Measurements from ENCODE around the gene HOXB5. TPM values are rescaled to one million over a fixed set of nuclear protein-coding genes. Genes with fewer than 3 reads are reported as not detected.
A peak's percentile ranks its signal among the peaks of the same experiment; 100 is the strongest.

HOXB5 gene
- total and polyA plus RNA-seq, 2 donors: 0.16 to 1.2 TPM

- DNase-seq (ENCODE audit: extremely low spot score): no peak
- 36% methylated on average over 41 of the region's 41 CpGs for WGBS
Measured at GRCh38 chr17:48605991-48606891, 12.7 kb upstream of the HOXB5 start.

DNA sequence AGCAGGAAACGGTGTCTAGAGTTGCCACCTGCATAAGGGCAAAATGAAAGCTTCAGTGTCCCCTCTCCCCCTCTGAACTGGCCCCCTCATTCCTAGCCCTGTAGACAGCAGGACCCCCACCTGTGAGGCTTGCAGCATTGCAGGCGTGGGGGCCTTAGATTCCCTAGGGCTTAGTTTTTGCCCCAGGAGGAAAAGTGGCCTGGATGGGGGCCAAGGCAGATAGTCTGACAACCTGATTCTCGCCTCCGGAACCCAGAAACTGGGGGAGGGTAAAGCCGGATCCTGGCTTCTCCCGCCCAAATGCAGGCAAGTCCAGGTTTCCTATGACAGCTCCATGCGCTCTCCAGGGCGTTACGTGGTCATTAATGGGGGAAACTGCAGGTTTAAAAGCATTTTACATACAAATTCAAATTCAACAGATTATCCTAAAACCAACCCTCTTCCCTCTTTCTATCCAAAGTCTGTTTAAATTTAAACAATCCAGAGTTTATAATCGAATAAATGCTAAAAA is 11.9 kb upstream of the HOXB5 start:
- no peak for DNase-seq (ENCODE audit: extremely low spot score)
- H3K36me3 ChIP-seq (ENCODE audit: insufficient read depth): no peaks in the 10 kb centered on the region
- H3K27ac ChIP-seq (ENCODE audit: low read depth): no peak overlapping the region
- WGBS: 27% methylated on average over 10 of the region's 10 CpGs
- H3K4me1 ChIP-seq (ENCODE audit: insufficient read depth): no peaks in the 10 kb centered on the region
- no peak overlapping the region for H3K4me3 ChIP-seq (ENCODE audit: low read depth, low read length)

More at GRCh38 chr17:48605991-48606891, 12.7 kb upstream of the HOXB5 start:
- no peak overlapping the region for H3K27ac ChIP-seq (ENCODE audit: low read depth)
- H3K4me1 ChIP-seq (ENCODE audit: insufficient read depth): no peaks in the 10 kb centered on the region
- no peaks in the 10 kb centered on the region for H3K36me3 ChIP-seq (ENCODE audit: insufficient read depth)
- H3K4me3 ChIP-seq (ENCODE audit: low read depth, low read length): no peak overlapping the region

DNA sequence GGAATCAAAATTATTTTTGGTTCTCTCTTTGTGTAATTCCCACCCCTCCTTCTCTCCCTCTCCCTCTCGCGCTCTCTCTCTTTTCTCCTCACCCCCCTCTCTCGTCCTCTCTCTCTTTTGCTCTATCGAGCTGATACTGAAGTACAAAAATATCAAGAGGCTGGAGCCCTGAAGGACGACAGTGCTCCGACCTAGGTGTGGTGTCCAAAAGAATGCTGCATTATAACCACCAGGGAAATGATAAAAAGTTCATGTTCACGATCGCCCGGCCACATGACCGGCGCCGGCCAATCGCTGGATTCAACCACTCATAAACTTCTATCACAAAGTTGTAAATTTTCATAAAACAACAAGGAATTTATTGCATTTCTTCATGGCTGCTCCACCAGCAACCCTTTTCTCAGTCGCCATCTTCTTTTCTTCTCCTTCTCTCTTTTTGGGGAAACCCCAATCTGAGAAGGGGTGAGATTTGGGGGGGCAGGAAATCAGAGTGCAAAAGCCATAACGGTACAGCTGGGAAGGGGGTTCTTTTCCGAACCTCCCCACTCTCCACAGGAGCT is 11.3 kb upstream of the HOXB5 start, which contains the start of gene HOXB6:
Gene HOXB6 (minus strand): TSS at position 217 of the 560 bp plus-strand sequence. CDS start 6,836 bp downstream, outside the sequence.
- H3K36me3 ChIP-seq (ENCODE audit: insufficient read depth): no peaks in the 10 kb centered on the region
- no peaks in the 10 kb centered on the region for H3K4me1 ChIP-seq (ENCODE audit: insufficient read depth)
- H3K4me3 ChIP-seq (ENCODE audit: low read depth, low read length): peak within 1 kb of the TSS; percentile 33
- 9% methylated on average over 16 of the region's 16 CpGs for WGBS
- H3K27ac ChIP-seq (ENCODE audit: low read depth): peak within 1 kb of the TSS; percentile 6
- no peak for DNase-seq (ENCODE audit: extremely low spot score)

GRCh38 chr17:48603959-48604769 is 10.6 kb upstream of the HOXB5 start:
- Histone ChIP-seq H3K4me1 (ENCODE audit: insufficient read depth) (no peaks in the 10 kb centered on the region), H3K4me3 (ENCODE audit: low read depth, low read length) (peak overlapping the region; percentile 33), H3K27ac (ENCODE audit: low read depth) (peak overlapping the region; percentile 6), H3K36me3 (ENCODE audit: insufficient read depth) (no peaks in the 10 kb centered on the region)
- DNase-seq (ENCODE audit: extremely low spot score): no peak
- WGBS: 3% methylated on average over 21 of the region's 21 CpGs

- Histone ChIP-seq H3K4me3 (ENCODE audit: low read depth, low read length) (peak overlapping the region; percentile 9), H3K27ac (ENCODE audit: low read depth) (no peak overlapping the region), H3K36me3 (ENCODE audit: insufficient read depth) (no peaks in the 10 kb centered on the region), H3K4me1 (ENCODE audit: insufficient read depth) (no peaks in the 10 kb centered on the region)
- 10% methylated on average over 35 of the region's 35 CpGs for WGBS
- DNase-seq (ENCODE audit: extremely low spot score): no peak
Measured at GRCh38 chr17:48601539-48602425, 8.2 kb upstream of the HOXB5 start.

DNA sequence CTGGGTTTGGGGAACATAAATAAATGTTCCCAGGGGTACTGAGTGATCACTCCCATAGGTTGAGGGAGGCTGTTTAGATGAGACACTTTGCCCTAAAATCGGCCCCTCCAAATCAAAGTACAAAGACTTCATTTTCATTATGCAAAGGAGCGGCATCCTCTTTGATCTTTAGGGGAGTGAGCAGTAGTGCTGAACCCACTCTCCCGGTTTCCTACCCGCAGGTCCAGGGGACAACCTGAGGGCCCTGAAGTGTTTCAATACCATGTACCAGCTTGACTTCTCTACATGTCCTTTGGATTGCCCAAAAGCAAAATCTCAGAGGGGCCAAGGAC is 7.6 kb upstream of the HOXB5 start:
- no peaks in the 10 kb centered on the region for H3K36me3 ChIP-seq (ENCODE audit: insufficient read depth)
- DNase-seq (ENCODE audit: extremely low spot score): no peak
- no peak overlapping the region for H3K27ac ChIP-seq (ENCODE audit: low read depth)
- H3K4me3 ChIP-seq (ENCODE audit: low read depth, low read length): no peak overlapping the region
- 32% methylated on average over 4 of the region's 4 CpGs for WGBS
- H3K4me1 ChIP-seq (ENCODE audit: insufficient read depth): no peaks in the 10 kb centered on the region

DNA sequence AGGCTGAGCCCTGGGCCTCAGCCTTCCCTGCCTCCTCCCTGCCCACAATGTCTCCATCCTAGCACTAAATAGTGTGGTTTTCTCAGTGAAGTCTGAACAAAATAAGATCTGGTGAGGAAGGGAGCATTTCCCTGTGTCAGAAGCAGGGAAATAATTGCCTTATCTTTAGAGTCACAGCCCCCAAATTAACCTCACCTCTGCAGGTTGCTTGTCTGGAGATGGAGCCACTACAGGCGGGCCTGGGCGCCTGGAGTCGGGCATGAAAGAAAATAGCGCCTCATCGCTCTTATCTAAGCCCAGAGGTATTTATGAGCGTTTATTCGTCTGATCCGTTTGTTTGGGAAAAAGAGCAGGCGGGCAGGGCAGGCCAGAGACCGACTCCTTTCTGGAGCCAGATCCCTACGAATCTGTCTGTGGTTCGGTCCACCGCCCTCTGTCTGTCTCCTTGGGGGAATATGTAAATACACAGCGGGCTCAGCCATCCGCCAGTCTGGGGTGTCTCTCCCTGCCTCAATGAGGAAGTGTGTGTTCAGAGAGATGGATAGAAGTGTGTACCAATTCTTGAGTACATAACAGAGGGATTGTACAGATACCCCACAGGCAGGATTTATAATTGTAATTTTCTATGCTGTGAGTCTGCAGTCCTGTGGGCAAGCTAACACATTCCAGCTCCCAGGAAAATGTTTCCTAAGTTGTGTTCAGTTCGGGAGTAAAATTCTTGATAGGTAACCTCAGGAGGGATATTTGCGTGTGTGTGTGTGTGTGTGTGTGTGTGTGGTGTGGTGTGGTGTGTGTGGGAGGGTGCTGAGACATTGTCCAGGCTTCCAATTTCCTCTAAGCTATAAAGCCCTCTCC is 6.9 kb upstream of the HOXB5 start:
- DNase-seq (ENCODE audit: extremely low spot score): no peak
- WGBS: 33% methylated on average over 17 of the region's 17 CpGs
- H3K36me3 ChIP-seq (ENCODE audit: insufficient read depth): no peaks in the 10 kb centered on the region
- H3K4me3 ChIP-seq (ENCODE audit: low read depth, low read length): no peak overlapping the region
- no peak overlapping the region for H3K27ac ChIP-seq (ENCODE audit: low read depth)
- no peaks in the 10 kb centered on the region for H3K4me1 ChIP-seq (ENCODE audit: insufficient read depth)

DNA sequence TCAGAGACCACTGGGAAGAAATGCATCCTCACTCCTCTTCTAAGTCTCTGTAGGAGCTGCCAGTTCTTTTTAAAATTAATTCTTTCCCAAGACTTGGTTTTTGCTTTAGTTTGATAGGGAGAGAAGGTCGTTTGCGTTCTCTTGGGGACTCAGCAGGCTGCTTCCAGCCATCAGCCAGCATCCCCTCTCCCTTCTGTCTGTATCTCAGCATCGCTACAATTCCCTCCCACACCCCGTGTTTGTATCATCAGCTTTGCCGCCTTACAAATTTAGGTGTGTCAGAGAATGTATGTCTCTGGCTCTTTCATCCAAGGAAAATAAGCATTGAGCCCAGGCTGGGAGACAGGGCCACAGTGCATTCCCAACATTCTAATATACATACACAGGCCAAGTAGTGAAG is 5.8 kb upstream of the HOXB5 start:
- Histone ChIP-seq H3K36me3 (ENCODE audit: insufficient read depth) (no peaks in the 10 kb centered on the region), H3K4me3 (ENCODE audit: low read depth, low read length) (no peak overlapping the region), H3K27ac (ENCODE audit: low read depth) (no peak overlapping the region), H3K4me1 (ENCODE audit: insufficient read depth) (no peaks in the 10 kb centered on the region)
- WGBS: 55% methylated on average over 5 of the region's 5 CpGs
- no peak for DNase-seq (ENCODE audit: extremely low spot score)

DNA sequence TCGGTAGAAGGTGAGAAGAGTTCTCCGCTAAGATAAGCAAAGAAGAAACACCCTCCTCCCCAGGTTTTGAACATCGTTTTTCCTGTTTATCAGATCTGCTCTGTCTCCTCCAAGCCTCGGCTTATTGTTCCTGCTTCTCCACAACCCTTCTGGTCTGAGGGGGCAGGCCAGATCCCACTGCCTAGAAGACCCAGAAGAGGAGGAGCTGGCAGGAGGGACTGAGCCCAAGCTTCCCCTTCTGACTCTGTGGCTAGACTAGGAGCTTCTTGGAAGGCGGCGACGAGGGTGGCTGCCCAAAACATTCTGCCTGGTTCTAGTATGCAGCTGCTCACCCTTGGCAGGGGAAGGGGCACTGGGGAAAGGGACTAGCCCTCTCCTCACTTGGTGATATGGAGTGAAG is 5.2 kb upstream of the HOXB5 start:
- Histone ChIP-seq H3K27ac (ENCODE audit: low read depth) (no peak overlapping the region), H3K4me3 (ENCODE audit: low read depth, low read length) (no peak overlapping the region)
- 29% methylated on average over 7 of the region's 7 CpGs for WGBS

DNA sequence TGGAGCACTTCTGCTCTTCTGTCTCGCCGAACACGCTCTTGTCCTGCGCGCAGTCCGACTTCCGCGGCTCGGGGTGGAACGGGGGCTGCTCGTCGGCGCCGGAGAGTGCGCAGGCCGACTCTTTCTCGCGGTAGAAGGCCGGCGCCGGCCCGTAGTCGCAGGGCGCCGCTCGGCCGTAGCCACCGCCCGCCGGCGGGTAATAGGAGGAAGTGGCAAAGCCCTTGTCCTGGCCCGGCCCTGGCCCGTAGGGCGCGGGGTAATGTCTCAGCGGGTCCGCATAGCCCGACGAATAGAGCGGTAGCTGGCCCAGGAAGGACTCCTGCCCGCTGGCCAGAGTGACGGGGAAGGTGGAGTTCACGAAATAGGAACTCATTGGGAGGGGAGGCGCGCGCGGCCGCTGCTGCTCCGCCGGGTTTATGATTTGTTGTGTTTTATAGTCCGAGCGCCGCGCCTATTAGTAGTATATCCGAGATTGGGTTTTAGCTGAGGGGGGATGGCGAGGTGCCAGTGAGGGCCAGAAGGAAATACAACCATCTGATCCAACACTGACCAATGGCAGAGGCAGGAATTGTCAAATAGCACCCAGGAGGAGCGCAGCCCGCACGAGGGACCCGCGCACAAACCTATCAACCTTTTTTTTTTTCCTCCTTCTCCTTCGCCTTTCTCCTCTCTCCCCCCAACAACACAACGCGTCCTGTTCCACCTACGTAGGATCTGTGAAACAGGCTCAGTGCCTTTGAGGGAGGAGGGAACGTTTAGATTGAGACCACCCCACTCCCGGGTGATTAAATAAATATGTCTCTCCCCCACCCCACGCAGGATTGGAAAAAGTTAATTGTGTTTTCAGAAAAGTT is 4.4 kb upstream of the HOXB5 start:
- DNase-seq (ENCODE audit: extremely low spot score): no peak
- H3K36me3 ChIP-seq (ENCODE audit: insufficient read depth): no peaks in the 10 kb centered on the region
- under 1% methylated on average over 68 of the region's 68 CpGs for WGBS
- no peaks in the 10 kb centered on the region for H3K4me1 ChIP-seq (ENCODE audit: insufficient read depth)
- H3K4me3 ChIP-seq (ENCODE audit: low read depth, low read length): peak overlapping the region; percentile 36
- peak overlapping the region; percentile 11 for H3K27ac ChIP-seq (ENCODE audit: low read depth)

More for the DNA sequence above, 5.2 kb upstream of the HOXB5 start:
- Histone ChIP-seq H3K36me3 (ENCODE audit: insufficient read depth) (no peaks in the 10 kb centered on the region), H3K4me1 (ENCODE audit: insufficient read depth) (no peaks in the 10 kb centered on the region)
- DNase-seq (ENCODE audit: extremely low spot score): no peak

GRCh38 chr17:48597528-48597777 is 3.9 kb upstream of the HOXB5 start:
- Histone ChIP-seq H3K4me3 (ENCODE audit: low read depth, low read length) (peak overlapping the region; percentile 36), H3K4me1 (ENCODE audit: insufficient read depth) (no peaks in the 10 kb centered on the region), H3K36me3 (ENCODE audit: insufficient read depth) (no peaks in the 10 kb centered on the region), H3K27ac (ENCODE audit: low read depth) (no peak overlapping the region)
- no peak for DNase-seq (ENCODE audit: extremely low spot score)
- 2% methylated on average over 16 of the region's 16 CpGs for WGBS

Data from urinary bladder (tissue), 4 donors.